Testis (tissue), 3 donors: ENCODE measurements around the gene NRXN3. TPM values are rescaled to one million over a fixed set of nuclear protein-coding genes. Genes with fewer than 3 reads are reported as not detected.

Source experiments
- DNase-seq: peaks from one replicate; pipeline ENCODE4 v3.0.0-alpha.2; 2019
- H3K27ac ChIP-seq, 2 donors: fragments of 200-600 bp; sonication (generic); one replicate each; pipeline ENCODE4 v1.5.1; 2019
- H3K27me3 ChIP-seq: fragments of 200-600 bp; sonication (generic); one replicate; pipeline ENCODE4 v1.5.1; 2019
- H3K36me3 ChIP-seq: fragments of 200-600 bp; sonication (generic); one replicate; pipeline ENCODE4 v1.5.1; 2017; ENCODE audit warnings: low read depth; ENCODE audit errors: missing control alignments
- H3K4me1 ChIP-seq: fragments of 200-600 bp; sonication (generic); one replicate; pipeline ENCODE4 v1.5.1; 2019
- H3K4me3 ChIP-seq, 2 donors: fragments of 200-600 bp; sonication (generic); one replicate each; pipeline ENCODE4 v1.5.1; 2017 to 2019
- H3K9me3 ChIP-seq: fragments of 200-600 bp; sonication (generic); one replicate; pipeline ENCODE4 v1.5.1; 2017
- POLR2A ChIP-seq: fragments of 450-650 bp; IDR thresholded peaks from one replicate; pipeline ENCODE4 v1.6.1; 2017; ENCODE audit warnings: antibody characterized with exemption, mild to moderate bottlenecking, moderate library complexity
- WGBS, 2 donors: methylation state at CpG; one replicate each; pipeline ENCODE4 v1.1.5; 2018; 5-methylcytosine and 5-hydroxymethylcytosine counted together
- intact Hi-C: fragments of 100-400 bp; cut with DNase I; formaldehyde crosslinking; loops from one replicate; pipeline ENCODE4 v1.15.1; 2023; ENCODE audit warnings: low total_unique reads
- polyA plus RNA-seq: library from polyadenylated mRNA; stranded (reverse); fragments of 350-450 nt; fragmentation: Illumina TruSeq; extraction: RNeasy Lipid Tissue Mini Kit (QIAGEN cat#74804); gene quantifications from one replicate; pipeline ENCODE4 v1.2.3, GENCODE V29; 2014; ENCODE audit warnings: low read depth, low replicate concordance; ENCODE audit not compliant: insufficient read depth
- total RNA-seq, 2 donors: library from RNA; depleted of rRNA; stranded (reverse); fragments of >200 nt; gene quantifications; one replicate each; pipeline ENCODE4 v1.2.3, GENCODE V29; 2016
- TF ChIP-seq, protein P1 (sequence below), 3 experiments: fragments of 450-650 bp in 2 of 3; fragments of 200-600 bp in 1 of 3; sonication (generic) in 1 of 3; IDR thresholded peaks; one replicate each; pipeline ENCODE4 v1.5.1; 2016 to 2019; ENCODE audit warnings: antibody characterized with exemption in 3 of 3, mild to moderate bottlenecking in 2 of 3, moderate library complexity in 1 of 3

Gene NRXN3
- total and polyA plus RNA-seq, 3 donors from 2014 or later = 3.5 to 8.0 (median 3.9) TPM

DNA sequence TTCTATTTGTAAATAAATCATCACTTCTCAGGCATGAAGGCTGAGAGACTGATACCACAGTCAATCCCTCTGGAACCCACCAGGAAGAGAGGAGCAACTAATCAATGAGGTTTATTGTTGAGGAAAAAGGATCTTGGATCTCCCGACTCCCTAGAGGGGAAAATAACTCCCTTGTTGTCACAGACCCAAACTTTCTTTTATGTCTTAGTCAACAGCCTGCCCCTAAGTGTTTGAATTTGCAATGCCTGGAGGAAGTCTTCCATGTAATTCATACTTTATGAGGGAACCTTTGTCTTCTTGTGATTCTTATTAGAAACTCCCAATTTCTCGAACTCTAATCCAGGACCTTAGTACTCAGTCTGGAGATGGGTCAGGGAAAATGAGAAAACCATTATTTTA lies 1235.3 kb downstream of the NRXN3 start:
- H3K4me1 ChIP-seq = no peaks in the 10 kb centered on the region
- intact Hi-C loops = no loop called here
- no peaks in the 10 kb centered on the region for H3K27me3 ChIP-seq
- no peak for DNase-seq
- no peak overlapping the region for H3K27ac ChIP-seq
- H3K4me3 ChIP-seq = no peak overlapping the region
- no peak for TF ChIP-seq POLR2A
- TF ChIP-seq, protein P1, sequence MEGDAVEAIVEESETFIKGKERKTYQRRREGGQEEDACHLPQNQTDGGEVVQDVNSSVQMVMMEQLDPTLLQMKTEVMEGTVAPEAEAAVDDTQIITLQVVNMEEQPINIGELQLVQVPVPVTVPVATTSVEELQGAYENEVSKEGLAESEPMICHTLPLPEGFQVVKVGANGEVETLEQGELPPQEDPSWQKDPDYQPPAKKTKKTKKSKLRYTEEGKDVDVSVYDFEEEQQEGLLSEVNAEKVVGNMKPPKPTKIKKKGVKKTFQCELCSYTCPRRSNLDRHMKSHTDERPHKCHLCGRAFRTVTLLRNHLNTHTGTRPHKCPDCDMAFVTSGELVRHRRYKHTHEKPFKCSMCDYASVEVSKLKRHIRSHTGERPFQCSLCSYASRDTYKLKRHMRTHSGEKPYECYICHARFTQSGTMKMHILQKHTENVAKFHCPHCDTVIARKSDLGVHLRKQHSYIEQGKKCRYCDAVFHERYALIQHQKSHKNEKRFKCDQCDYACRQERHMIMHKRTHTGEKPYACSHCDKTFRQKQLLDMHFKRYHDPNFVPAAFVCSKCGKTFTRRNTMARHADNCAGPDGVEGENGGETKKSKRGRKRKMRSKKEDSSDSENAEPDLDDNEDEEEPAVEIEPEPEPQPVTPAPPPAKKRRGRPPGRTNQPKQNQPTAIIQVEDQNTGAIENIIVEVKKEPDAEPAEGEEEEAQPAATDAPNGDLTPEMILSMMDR (IDR thresholded peaks at IDR 0.05) = no peak
- WGBS, 2 donors = 62 to 72% methylated on average over 2 of the region's 2 CpGs
- no peaks in the 10 kb centered on the region for H3K9me3 ChIP-seq
- H3K36me3 ChIP-seq = no peaks in the 10 kb centered on the region

GRCh38 chr14:79407572-79407971 lies 1237.4 kb downstream of the NRXN3 start:
- H3K4me1 ChIP-seq = no peaks in the 10 kb centered on the region
- 69 to 74% methylated on average over 2 of the region's 2 CpGs for WGBS, 2 donors
- H3K36me3 ChIP-seq = no peaks in the 10 kb centered on the region
- intact Hi-C loops = no loop called here
- H3K4me3 ChIP-seq = no peak overlapping the region
- no peak overlapping the region for H3K27ac ChIP-seq
- TF ChIP-seq, protein P1 (IDR thresholded peaks at IDR 0.05) = no peak
- no peak for TF ChIP-seq POLR2A
- H3K27me3 ChIP-seq = no peaks in the 10 kb centered on the region
- H3K9me3 ChIP-seq = no peaks in the 10 kb centered on the region
- no peak for DNase-seq

DNA sequence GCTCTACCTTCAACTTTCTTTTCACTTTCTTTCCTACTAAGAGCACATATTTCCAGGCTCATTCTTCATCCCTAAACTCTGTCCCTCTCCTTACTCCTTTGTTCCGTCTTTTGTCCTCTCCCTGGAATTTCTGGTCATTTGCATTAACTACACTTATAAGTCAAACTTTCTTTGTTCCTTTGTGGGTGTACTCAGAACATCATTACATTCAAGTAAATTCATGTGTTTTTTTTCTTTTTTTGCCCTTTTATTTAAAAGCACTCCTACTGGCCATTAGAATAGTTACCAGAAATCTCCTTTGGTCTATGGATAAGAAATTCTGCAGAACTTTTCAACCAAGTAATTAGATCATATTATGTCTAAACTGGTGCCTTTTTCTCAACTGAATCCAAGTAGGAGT lies 1238.5 kb downstream of the NRXN3 start:
- no peaks in the 10 kb centered on the region for H3K9me3 ChIP-seq
- H3K27ac ChIP-seq = no peak overlapping the region
- no peak overlapping the region for H3K4me3 ChIP-seq
- intact Hi-C loops = no loop called here
- no peak for DNase-seq
- 80 to 86% methylated on average over 1 of the region's 1 CpG for WGBS, 2 donors
- H3K36me3 ChIP-seq = no peaks in the 10 kb centered on the region
- TF ChIP-seq POLR2A = no peak
- TF ChIP-seq, protein P1 (IDR thresholded peaks at IDR 0.05) = peak in 1 of 3 experiments; percentile 22
- H3K27me3 ChIP-seq = no peaks in the 10 kb centered on the region
- no peaks in the 10 kb centered on the region for H3K4me1 ChIP-seq

DNA sequence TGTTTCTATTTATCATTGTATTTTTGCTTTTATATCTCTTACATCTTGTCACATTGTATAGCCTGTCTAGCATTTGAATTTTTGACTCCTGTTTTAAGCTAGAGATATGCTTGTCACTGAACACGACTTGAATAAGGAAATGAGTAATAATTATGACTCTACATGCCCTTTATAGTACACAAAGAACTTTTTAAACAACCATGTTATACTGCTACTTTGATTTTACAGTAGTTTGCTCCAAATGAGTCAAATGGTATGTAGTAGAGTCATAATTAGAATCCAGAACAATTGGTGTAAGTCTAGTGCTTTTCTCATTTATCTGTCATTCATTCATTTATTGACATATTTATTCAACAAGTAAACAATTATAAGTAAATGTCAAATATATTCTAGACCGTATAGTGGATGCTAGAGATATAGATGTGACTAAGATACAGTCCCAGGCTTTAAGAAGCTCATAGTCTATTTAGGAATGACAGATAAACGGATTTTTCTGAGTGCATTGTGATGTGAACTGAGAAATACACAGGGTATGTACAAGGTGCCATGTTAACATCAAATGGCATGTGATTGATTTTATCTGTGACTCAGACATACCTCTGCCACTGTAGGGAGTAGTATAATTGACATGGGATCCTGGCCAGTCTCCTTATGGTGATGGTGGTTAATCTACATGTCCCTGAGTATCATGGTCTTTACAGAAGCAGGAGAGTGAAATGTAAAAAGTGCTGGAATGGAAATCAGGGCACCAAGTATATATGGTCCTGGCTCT lies 1241.4 kb downstream of the NRXN3 start:
- no peaks in the 10 kb centered on the region for H3K4me1 ChIP-seq
- no peaks in the 10 kb centered on the region for H3K36me3 ChIP-seq
- TF ChIP-seq POLR2A = no peak
- TF ChIP-seq, protein P1 (IDR thresholded peaks at IDR 0.05) = no peak
- H3K9me3 ChIP-seq = no peaks in the 10 kb centered on the region
- 79 to 85% methylated on average over 3 of the region's 3 CpGs for WGBS, 2 donors
- no peaks in the 10 kb centered on the region for H3K27me3 ChIP-seq
- DNase-seq = no peak
- H3K27ac ChIP-seq = no peak overlapping the region
- intact Hi-C loops = no loop called here
- no peak overlapping the region for H3K4me3 ChIP-seq

DNA sequence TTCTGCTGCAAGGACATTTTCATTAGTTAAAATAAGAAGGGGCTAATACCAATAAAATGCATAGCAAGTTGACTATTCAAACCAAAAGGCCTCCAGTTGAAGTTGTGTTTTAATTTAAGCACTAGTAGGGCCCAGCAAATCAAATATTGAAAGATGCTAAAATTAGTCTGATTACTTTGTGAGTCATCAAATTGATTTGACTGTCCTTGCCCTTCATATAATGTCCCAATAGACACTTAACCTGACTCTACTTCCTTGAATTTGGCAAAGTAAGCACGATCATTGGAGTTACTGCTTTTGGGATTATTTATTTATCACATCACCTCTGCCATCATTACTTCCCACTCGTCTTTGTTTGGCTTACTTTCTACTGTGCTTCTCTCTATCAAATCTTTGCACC lies 1242.6 kb downstream of the NRXN3 start:
- Histone ChIP-seq H3K27me3 (no peaks in the 10 kb centered on the region), H3K36me3 (no peaks in the 10 kb centered on the region), H3K9me3 (no peaks in the 10 kb centered on the region), H3K4me1 (no peaks in the 10 kb centered on the region), H3K4me3 (no peak overlapping the region), H3K27ac (no peak overlapping the region)
- 64 to 73% methylated on average over 2 of the region's 2 CpGs for WGBS, 2 donors
- intact Hi-C loops = no loop called here
- TF ChIP-seq, protein P1 (IDR thresholded peaks at IDR 0.05) = no peak
- no peak for TF ChIP-seq POLR2A
- DNase-seq = no peak
